DMS 273 (cell line): ENCODE data around the gene AGBL1.

ENCODE experiments used
- DNase-seq: peaks from one replicate; lab custom pipeline; 2025; ENCODE audit not compliant: unreplicated experiment; lab: John Stamatoyannopoulos, UW

Gene AGBL1

GRCh38 chr15:86568378-86568777, 488.7 kb downstream of the AGBL1 start:
- no peak for DNase-seq

- no peak for DNase-seq
These were observed 491.1 kb downstream of the AGBL1 start for GRCh38 chr15:86570738-86571137.

- DNase-seq: no peak
These were observed 492.2 kb downstream of the AGBL1 start for GRCh38 chr15:86571873-86572272.

- DNase-seq: no peak
These were observed 492.7 kb downstream of the AGBL1 start for GRCh38 chr15:86572368-86572841.

- no peak for DNase-seq
These were observed 493.8 kb downstream of the AGBL1 start for GRCh38 chr15:86573476-86573875.

GRCh38 chr15:86588413-86588812, 508.7 kb downstream of the AGBL1 start:
- DNase-seq: no peak

GRCh38 chr15:86590461-86590860, 510.8 kb downstream of the AGBL1 start:
- no peak for DNase-seq

GRCh38 chr15:86591158-86591557, 511.5 kb downstream of the AGBL1 start:
- DNase-seq: no peak

- peak; percentile 14 for DNase-seq
These were observed 512.5 kb downstream of the AGBL1 start for GRCh38 chr15:86591994-86592735.

GRCh38 chr15:86595741-86596140, 516.1 kb downstream of the AGBL1 start:
- DNase-seq: no peak

GRCh38 chr15:86603466-86603865, 523.8 kb downstream of the AGBL1 start:
- DNase-seq: no peak

- peak; percentile 78 for DNase-seq
These were observed 529.0 kb downstream of the AGBL1 start for GRCh38 chr15:86608461-86609205.

- DNase-seq: no peak
These were observed 529.6 kb downstream of the AGBL1 start for GRCh38 chr15:86609275-86609674.

GRCh38 chr15:86610038-86610437, 530.4 kb downstream of the AGBL1 start:
- DNase-seq: no peak

- DNase-seq: peak; percentile 2
These were observed 531.9 kb downstream of the AGBL1 start for GRCh38 chr15:86611417-86612040.

GRCh38 chr15:86615411-86615810, 535.7 kb downstream of the AGBL1 start:
- no peak for DNase-seq

GRCh38 chr15:86615816-86616215, 536.1 kb downstream of the AGBL1 start:
- no peak for DNase-seq

GRCh38 chr15:86616771-86617170, 537.1 kb downstream of the AGBL1 start:
- DNase-seq: no peak

- no peak for DNase-seq
These were observed 540.5 kb downstream of the AGBL1 start for GRCh38 chr15:86620157-86620556.

- no peak for DNase-seq
These were observed 541.1 kb downstream of the AGBL1 start for GRCh38 chr15:86620641-86621349.

- DNase-seq: no peak
These were observed 543.6 kb downstream of the AGBL1 start for GRCh38 chr15:86623236-86623635.
